ENCODE measurements around the gene PUS7L. TPM values are rescaled to one million over a fixed set of nuclear protein-coding genes. Genes with fewer than 3 reads are reported as not detected.
A peak's percentile ranks its signal among the peaks of the same experiment; 100 is the strongest.

Gene PUS7L
- 5.6 and 5.7 TPM in 2 replicates for polyA plus RNA-seq (2013)

- Histone ChIP-seq H3K4me1 (ENCODE audit: control insufficient read depth in 1 of 2, insufficient read depth in 2 of 2, low read length in 2 of 2) (peaks cover 0 to 2% of the 10 kb centered on the region in 2 experiments), H3K9me3 (ENCODE audit: insufficient read depth, low read depth, low read length) (no peaks in the 10 kb centered on the region), H4K91ac (ENCODE audit: low read depth, low read length) (peak within 1 kb of the TSS; percentile 64), H3K18ac (ENCODE audit: low read length) (peak within 1 kb of the TSS; percentile 64), H2BK5ac (ENCODE audit: low read depth, low read length, poor library complexity) (peak within 1 kb of the TSS; percentile 50), H3K27ac (ENCODE audit: low read depth, low read length) (peak within 1 kb of the TSS; percentile 68), H3K36me3 (ENCODE audit: control insufficient read depth in 1 of 2, insufficient read depth in 2 of 2, low read length in 2 of 2) (no peaks in the 10 kb centered on the region), H2AK5ac (ENCODE audit: low read length) (no peak within 1 kb of the TSS), H3K9ac (ENCODE audit: low read length) (peak within 1 kb of the TSS; percentile 53), H3K4me3 (ENCODE audit: low read depth, low read length) (peak within 1 kb of the TSS; percentile 83), H3K4ac (ENCODE audit: low read depth, low read length) (peak within 1 kb of the TSS; percentile 4), H2BK12ac (ENCODE audit: low read length) (no peak within 1 kb of the TSS), H2AFZ (ENCODE audit: insufficient read depth, low read length, poor library complexity) (peak within 1 kb of the TSS; percentile 87), H4K8ac (ENCODE audit: low read depth, low read length) (peak within 1 kb of the TSS; percentile 32), H3K4me2 (ENCODE audit: low read length) (peak within 1 kb of the TSS; percentile 67), H2BK120ac (ENCODE audit: insufficient read depth, low read length, poor library complexity) (peak within 1 kb of the TSS; percentile 77), H3K79me2 (ENCODE audit: control insufficient read depth, insufficient read depth, low read length, poor library complexity) (peaks cover 3% of the 10 kb centered on the region), H4K12ac (ENCODE audit: low read depth, low read length) (peak within 1 kb of the TSS; percentile 74), H3K23ac (ENCODE audit: low read length) (no peak within 1 kb of the TSS), H3K79me1 (ENCODE audit: low read length) (peaks cover 8% of the 10 kb centered on the region), H3K14ac (ENCODE audit: low read length) (peak within 1 kb of the TSS; percentile 82), H3K27me3 (ENCODE audit: insufficient read depth, low read length) (no peaks in the 10 kb centered on the region)
- no CpG with 5 or more reads among the region's 54 CpGs for WGBS (ENCODE audit: extremely low coverage, insufficient coverage, insufficient read length)
- DNase-seq, result peak; percentile 98 to 99
Observed at GRCh38 chr12:43758728-43759563, at the start of gene PUS7L, which contains the start of gene IRAK4. Gene PUS7L (minus strand): TSS chr12:43758790. CDS start chr12:43755245, 3,545 bp downstream. Gene IRAK4 (plus strand): TSS chr12:43758951. CDS start chr12:43768112, 9,161 bp downstream.

GRCh38 chr12:43807386-43807785 is 48.8 kb upstream of the PUS7L start:
- H3K4ac ChIP-seq (ENCODE audit: low read depth, low read length), result no peak overlapping the region

GRCh38 chr12:43806737-43807072 is 48.1 kb upstream of the PUS7L start:
- Histone ChIP-seq H3K4me2 (ENCODE audit: low read length) (peak overlapping the region; percentile 37), H3K36me3 (ENCODE audit: control insufficient read depth in 1 of 2, insufficient read depth in 2 of 2, low read length in 2 of 2) (peaks cover 0 to 2% of the 10 kb centered on the region in 2 experiments), H3K27me3 (ENCODE audit: insufficient read depth, low read length) (peaks cover 2% of the 10 kb centered on the region), H3K4me1 (ENCODE audit: control insufficient read depth in 1 of 2, insufficient read depth in 2 of 2, low read length in 2 of 2) (no peaks in the 10 kb centered on the region), H2AK5ac (ENCODE audit: low read length) (no peak overlapping the region), H4K91ac (ENCODE audit: low read depth, low read length) (no peak overlapping the region), H3K4ac (ENCODE audit: low read depth, low read length) (no peak overlapping the region), H2BK5ac (ENCODE audit: low read depth, low read length, poor library complexity) (no peak overlapping the region), H3K79me2 (ENCODE audit: control insufficient read depth, insufficient read depth, low read length, poor library complexity) (peaks cover 6% of the 10 kb centered on the region), H3K23ac (ENCODE audit: low read length) (no peak overlapping the region), H3K4me3 (ENCODE audit: low read depth, low read length) (peak overlapping the region; percentile 75), H4K8ac (ENCODE audit: low read depth, low read length) (no peak overlapping the region), H2AFZ (ENCODE audit: insufficient read depth, low read length, poor library complexity) (no peak overlapping the region), H3K14ac (ENCODE audit: low read length) (no peak overlapping the region), H3K79me1 (ENCODE audit: low read length) (peaks cover 8% of the 10 kb centered on the region), H2BK12ac (ENCODE audit: low read length) (no peak overlapping the region), H3K9ac (ENCODE audit: low read length) (no peak overlapping the region), H3K18ac (ENCODE audit: low read length) (no peak overlapping the region), H2BK120ac (ENCODE audit: insufficient read depth, low read length, poor library complexity) (no peak overlapping the region), H3K9me3 (ENCODE audit: insufficient read depth, low read depth, low read length) (no peaks in the 10 kb centered on the region), H4K12ac (ENCODE audit: low read depth, low read length) (no peak overlapping the region), H3K27ac (ENCODE audit: low read depth, low read length) (no peak overlapping the region)
- no CpG with 5 or more reads among the region's 3 CpGs for WGBS (ENCODE audit: extremely low coverage, insufficient coverage, insufficient read length)
- no peak for DNase-seq

More at GRCh38 chr12:43807386-43807785, 48.8 kb upstream of the PUS7L start:
- Histone ChIP-seq H2BK120ac (ENCODE audit: insufficient read depth, low read length, poor library complexity) (no peak overlapping the region), H3K79me2 (ENCODE audit: control insufficient read depth, insufficient read depth, low read length, poor library complexity) (peaks cover 6% of the 10 kb centered on the region), H2BK12ac (ENCODE audit: low read length) (no peak overlapping the region), H3K4me2 (ENCODE audit: low read length) (no peak overlapping the region), H3K36me3 (ENCODE audit: control insufficient read depth in 1 of 2, insufficient read depth in 2 of 2, low read length in 2 of 2) (no peaks in the 10 kb centered on the region), H3K9ac (ENCODE audit: low read length) (no peak overlapping the region), H3K18ac (ENCODE audit: low read length) (no peak overlapping the region), H2AK5ac (ENCODE audit: low read length) (no peak overlapping the region), H4K91ac (ENCODE audit: low read depth, low read length) (no peak overlapping the region), H2BK5ac (ENCODE audit: low read depth, low read length, poor library complexity) (no peak overlapping the region), H2AFZ (ENCODE audit: insufficient read depth, low read length, poor library complexity) (no peak overlapping the region), H4K8ac (ENCODE audit: low read depth, low read length) (no peak overlapping the region), H3K27ac (ENCODE audit: low read depth, low read length) (no peak overlapping the region), H3K79me1 (ENCODE audit: low read length) (peaks cover 8% of the 10 kb centered on the region), H3K23ac (ENCODE audit: low read length) (no peak overlapping the region), H3K14ac (ENCODE audit: low read length) (no peak overlapping the region), H3K9me3 (ENCODE audit: insufficient read depth, low read depth, low read length) (no peaks in the 10 kb centered on the region), H4K12ac (ENCODE audit: low read depth, low read length) (no peak overlapping the region), H3K4me3 (ENCODE audit: low read depth, low read length) (no peak overlapping the region), H3K4me1 (ENCODE audit: control insufficient read depth in 1 of 2, insufficient read depth in 2 of 2, low read length in 2 of 2) (no peaks in the 10 kb centered on the region), H3K27me3 (ENCODE audit: insufficient read depth, low read length) (peaks cover 2% of the 10 kb centered on the region)
- WGBS (ENCODE audit: extremely low coverage, insufficient coverage, insufficient read length), result no CpG with 5 or more reads among the region's 3 CpGs
- peak in 1 of 2 donors; percentile 32 for DNase-seq

GRCh38 chr12:43805860-43806736 is 47.5 kb upstream of the PUS7L start, which contains the start of gene TWF1:
Gene TWF1 (minus strand): TSS chr12:43806317. CDS start chr12:43806245, 72 bp downstream.
- peak within 1 kb of the TSS; percentile 70 for H2BK12ac ChIP-seq (ENCODE audit: low read length)
- peak within 1 kb of the TSS; percentile 60 for H3K4me2 ChIP-seq (ENCODE audit: low read length)
- H3K79me2 ChIP-seq (ENCODE audit: control insufficient read depth, insufficient read depth, low read length, poor library complexity), result peaks cover 6% of the 10 kb centered on the region
- peak within 1 kb of the TSS; percentile 93 for H4K12ac ChIP-seq (ENCODE audit: low read depth, low read length)
- H3K36me3 ChIP-seq (ENCODE audit: control insufficient read depth in 1 of 2, insufficient read depth in 2 of 2, low read length in 2 of 2), result peaks cover 2 to 4% of the 10 kb centered on the region in 2 experiments
- H4K91ac ChIP-seq (ENCODE audit: low read depth, low read length), result peak within 1 kb of the TSS; percentile 71
- H3K14ac ChIP-seq (ENCODE audit: low read length), result peak within 1 kb of the TSS; percentile 94
- peak within 1 kb of the TSS; percentile 94 for H3K27ac ChIP-seq (ENCODE audit: low read depth, low read length)
- peaks cover 8% of the 10 kb centered on the region for H3K79me1 ChIP-seq (ENCODE audit: low read length)
- no peaks in the 10 kb centered on the region for H3K4me1 ChIP-seq (ENCODE audit: control insufficient read depth in 1 of 2, insufficient read depth in 2 of 2, low read length in 2 of 2)
- no peaks in the 10 kb centered on the region for H3K9me3 ChIP-seq (ENCODE audit: insufficient read depth, low read depth, low read length)
- H2BK120ac ChIP-seq (ENCODE audit: insufficient read depth, low read length, poor library complexity), result peak within 1 kb of the TSS; percentile 86
- peaks cover 2% of the 10 kb centered on the region for H3K27me3 ChIP-seq (ENCODE audit: insufficient read depth, low read length)
- H2AK5ac ChIP-seq (ENCODE audit: low read length), result peak within 1 kb of the TSS; percentile 49
- no CpG with 5 or more reads among the region's 89 CpGs for WGBS (ENCODE audit: extremely low coverage, insufficient coverage, insufficient read length)
- peak within 1 kb of the TSS; percentile 97 for H2AFZ ChIP-seq (ENCODE audit: insufficient read depth, low read length, poor library complexity)
- H4K8ac ChIP-seq (ENCODE audit: low read depth, low read length), result peak within 1 kb of the TSS; percentile 98
- peak within 1 kb of the TSS; percentile 85 for H3K4me3 ChIP-seq (ENCODE audit: low read depth, low read length)
- H3K9ac ChIP-seq (ENCODE audit: low read length), result peak within 1 kb of the TSS; percentile 76
- H3K4ac ChIP-seq (ENCODE audit: low read depth, low read length), result peak within 1 kb of the TSS; percentile 61
- peak within 1 kb of the TSS; percentile 83 for H2BK5ac ChIP-seq (ENCODE audit: low read depth, low read length, poor library complexity)
- peak; percentile 79 to 88 for DNase-seq
- no peak within 1 kb of the TSS for H3K23ac ChIP-seq (ENCODE audit: low read length)
- H3K18ac ChIP-seq (ENCODE audit: low read length), result peak within 1 kb of the TSS; percentile 87

Data from trophoblast cell (in vitro differentiated cells and primary cell).